GM19467 (cell line): ENCODE data around the gene MED12L.

ENCODE experiments used
- ATAC-seq: cut with Tn5 transposase; IDR thresholded peaks from one replicate; pipeline ENCODE4 v1.9.1; 2021; ENCODE audit warnings: mild to moderate bottlenecking, moderate library complexity; ENCODE audit not compliant: unreplicated experiment

MED12L gene

DNA sequence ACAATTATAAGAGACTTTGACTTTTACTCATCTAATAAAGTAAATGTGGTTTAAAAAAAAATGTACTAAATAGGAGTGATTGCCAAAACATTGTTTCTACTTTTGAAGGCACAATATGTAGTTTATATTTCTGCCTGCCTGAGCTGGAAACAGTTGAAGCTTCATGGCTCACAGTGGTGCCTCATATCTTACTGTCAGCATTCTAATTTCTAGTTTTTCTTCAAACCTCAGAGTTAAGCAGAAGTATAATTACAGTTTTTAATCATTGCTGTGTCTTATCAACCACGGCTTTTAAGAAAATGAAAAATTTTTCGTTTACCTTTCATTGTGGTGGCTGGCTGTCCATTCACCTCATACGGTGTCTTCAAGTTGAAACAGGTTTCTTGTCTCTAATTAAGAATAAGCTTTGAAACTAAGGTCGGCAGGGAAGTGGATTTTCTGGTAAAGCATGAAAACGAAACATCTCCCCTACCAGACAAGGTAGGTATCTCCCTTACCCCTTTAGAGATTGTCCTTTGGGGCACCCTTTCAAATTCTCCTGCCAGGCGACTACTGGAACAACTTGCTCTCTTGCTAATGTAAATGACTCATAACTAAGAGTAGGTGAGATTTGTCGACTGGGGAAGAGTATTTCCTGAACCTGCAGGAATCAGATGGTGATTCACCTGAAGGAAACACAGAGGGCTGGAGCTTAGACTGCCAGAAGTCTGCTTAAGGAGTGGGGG is 231.0 kb downstream of the MED12L start, which contains the start of gene GPR87:
Gene GPR87, minus strand, starts transcription at position 554 of the 725 bp plus-strand sequence. CDS start 16,720 bp downstream, outside the sequence.
- ATAC-seq, result no peak

DNA sequence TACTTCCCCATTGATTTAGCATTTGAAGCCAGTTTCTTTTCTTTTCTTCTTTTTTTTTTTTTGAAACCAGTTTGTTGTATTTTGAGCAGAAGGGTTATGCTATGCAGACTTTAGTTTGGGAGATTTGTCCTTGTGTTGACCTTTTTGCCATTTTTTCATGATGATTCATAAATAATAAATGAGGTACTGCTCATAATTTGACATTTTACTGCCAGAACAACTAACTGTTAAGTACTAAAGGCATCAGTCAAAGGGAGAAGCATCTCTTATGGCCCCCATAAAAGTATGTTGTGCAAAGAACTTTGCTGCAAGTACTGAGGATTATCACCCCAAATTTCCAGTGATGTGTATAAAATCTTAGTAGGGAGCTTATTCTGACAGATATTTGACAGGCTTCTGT is 232.8 kb downstream of the MED12L start:
- ATAC-seq, result no peak

GRCh38 chr3:151318991-151319390 is 233.5 kb downstream of the MED12L start:
- no peak for ATAC-seq

DNA sequence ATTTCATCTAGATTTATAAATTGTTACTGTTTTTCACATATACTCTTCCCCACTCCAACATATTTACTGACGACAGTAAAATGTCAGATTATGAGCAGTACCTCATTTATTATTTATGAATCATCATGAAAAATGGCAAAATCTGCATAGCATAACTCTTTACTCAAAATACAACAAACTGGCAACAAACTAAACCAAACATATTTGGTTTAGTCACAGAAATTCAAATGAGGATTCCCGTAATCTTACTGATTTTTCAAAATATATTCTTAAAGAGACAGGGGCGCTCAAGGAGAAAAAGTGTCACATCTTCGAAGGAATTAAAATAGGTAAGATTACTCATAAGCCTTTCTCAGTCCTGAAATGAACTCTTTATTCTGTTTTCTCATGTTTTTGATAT is 234.2 kb downstream of the MED12L start:
- ATAC-seq, result no peak

DNA sequence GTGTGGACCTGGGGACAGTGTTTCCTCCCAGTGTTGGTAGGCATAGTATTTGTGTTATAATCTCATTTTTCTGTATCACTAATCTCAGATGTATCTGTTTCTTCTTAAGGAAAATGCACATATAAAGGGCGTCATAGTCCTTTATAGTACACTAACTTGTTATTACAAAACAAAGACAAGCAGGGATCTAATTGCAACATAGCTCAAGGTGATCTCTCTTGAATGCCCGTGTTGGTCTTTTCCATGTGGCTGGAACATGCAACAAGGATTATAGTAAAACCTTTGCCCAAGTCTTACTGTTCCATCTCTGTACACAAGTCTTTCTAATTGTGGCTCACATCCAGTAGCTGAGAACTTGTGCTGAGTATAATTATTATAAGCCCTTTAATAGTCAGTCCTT is 234.7 kb downstream of the MED12L start:
- no peak for ATAC-seq

GRCh38 chr3:151321526-151321925 is 236.1 kb downstream of the MED12L start:
- ATAC-seq, result no peak

DNA sequence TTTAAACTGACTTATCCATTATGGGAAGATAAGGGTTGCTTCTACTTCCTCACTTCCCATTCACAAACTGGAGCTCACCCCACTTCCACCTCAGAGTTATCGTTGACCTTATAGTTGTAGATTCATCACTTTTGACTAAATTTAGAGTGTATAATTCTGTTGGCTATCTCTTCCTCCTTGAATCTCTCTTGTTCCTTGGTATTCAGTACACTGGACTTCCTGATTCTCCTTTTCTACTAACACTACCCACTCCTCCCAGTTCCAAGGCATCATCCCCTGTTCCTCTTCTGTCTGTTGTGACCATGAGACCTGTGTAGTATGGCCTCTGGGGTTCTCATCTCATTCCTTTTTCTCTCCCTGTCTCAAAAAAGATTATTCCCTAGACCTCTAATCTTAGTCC is 237.0 kb downstream of the MED12L start:
- ATAC-seq, result no peak

GRCh38 chr3:151327571-151328198 is 242.2 kb downstream of the MED12L start:
- no peak for ATAC-seq

- no peak for ATAC-seq
These were observed 243.0 kb downstream of the MED12L start for GRCh38 chr3:151328298-151328995.

GRCh38 chr3:151329363-151329762 is 243.9 kb downstream of the MED12L start, which contains the start of gene P2RY13:
Gene P2RY13, minus strand, starts transcription at chr3:151329549. Its CDS starts 21 bp downstream, at chr3:151329528.
- ATAC-seq, result no peak

GRCh38 chr3:151330379-151330778 is 244.9 kb downstream of the MED12L start:
- ATAC-seq, result no peak

GRCh38 chr3:151330899-151331298 is 245.4 kb downstream of the MED12L start:
- ATAC-seq, result no peak

GRCh38 chr3:151331696-151332095 is 246.2 kb downstream of the MED12L start:
- no peak for ATAC-seq

- no peak for ATAC-seq
These were observed 260.4 kb downstream of the MED12L start for GRCh38 chr3:151345859-151346258.

- no peak for ATAC-seq
These were observed 260.8 kb downstream of the MED12L start for GRCh38 chr3:151346292-151346691.

GRCh38 chr3:151347432-151347831 is 262.0 kb downstream of the MED12L start:
- no peak for ATAC-seq

DNA sequence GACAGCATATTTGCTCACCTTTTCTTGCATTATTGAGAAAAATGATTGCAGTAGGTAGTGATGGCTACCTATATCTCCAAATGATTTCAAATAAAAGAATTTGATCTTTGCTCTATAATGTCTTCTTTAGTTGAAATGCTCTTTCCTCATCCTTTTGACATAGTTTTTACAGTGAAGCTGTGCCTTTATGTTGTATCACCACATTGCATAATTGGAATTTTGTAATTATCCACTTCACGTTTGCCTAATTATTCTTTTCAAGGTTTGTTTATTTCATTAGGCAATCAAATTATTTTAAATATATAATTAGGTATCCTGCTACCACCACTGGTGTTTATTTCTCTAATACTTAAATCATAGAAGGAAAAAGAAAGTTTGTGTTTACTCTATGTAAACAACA is 265.2 kb downstream of the MED12L start:
- no peak for ATAC-seq

- ATAC-seq, result peak; percentile 87
These were observed 265.8 kb downstream of the MED12L start for GRCh38 chr3:151351219-151351618.

DNA sequence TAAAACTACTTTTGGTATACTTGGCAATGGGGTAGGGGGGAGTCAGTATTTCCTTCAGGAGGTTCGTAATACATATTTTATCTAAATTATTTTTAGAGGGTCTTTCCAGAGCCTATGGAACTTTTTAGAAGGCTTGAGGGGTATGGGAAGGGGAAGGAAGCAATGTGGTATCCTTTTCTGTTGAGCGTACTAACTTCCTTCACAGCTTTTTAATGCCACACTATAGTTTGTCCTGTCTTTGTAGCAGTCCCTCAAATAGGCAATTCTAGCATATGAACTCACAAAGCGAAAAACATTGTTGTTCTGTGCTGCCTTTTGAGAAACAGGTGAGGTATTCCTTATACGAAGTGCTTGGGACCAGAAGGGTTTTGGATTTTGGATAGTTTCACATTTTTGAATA is 266.2 kb downstream of the MED12L start:
- ATAC-seq, result peak; percentile 25

DNA sequence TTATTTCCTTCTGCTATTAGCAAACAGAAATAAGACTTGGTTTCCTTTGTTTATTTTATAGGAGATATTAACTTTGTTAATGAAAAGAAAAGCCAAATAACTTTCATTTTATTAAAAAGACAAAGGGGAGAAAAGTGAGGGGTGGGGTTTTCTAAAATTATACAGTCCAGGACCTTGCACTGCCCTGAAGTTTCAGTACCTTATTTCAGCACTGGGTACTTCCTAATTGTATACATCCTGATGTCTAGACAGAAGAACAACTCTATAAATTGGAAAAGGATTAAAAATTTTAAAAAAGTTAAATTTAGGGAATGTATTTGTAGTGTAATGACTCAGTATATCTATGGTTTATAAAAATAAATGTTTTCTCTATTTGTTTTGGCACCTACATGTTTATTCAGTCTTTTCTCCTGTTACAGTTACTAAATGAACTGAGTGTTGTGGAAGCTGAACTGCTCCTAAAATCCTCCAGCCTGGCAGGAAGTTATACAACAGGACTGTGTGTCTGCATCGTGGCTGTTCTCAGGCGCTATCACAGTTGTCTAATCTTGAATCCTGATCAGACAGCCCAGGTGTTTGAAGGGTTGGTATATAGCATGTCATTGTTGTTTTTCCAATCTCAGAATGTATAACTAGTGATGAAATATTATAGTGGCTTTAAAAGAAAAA is 271.5 kb downstream of the MED12L start:
- ATAC-seq, result no peak

GRCh38 chr3:151357463-151357850 is 272.0 kb downstream of the MED12L start:
- ATAC-seq, result no peak
